HK-2 (cell line): ENCODE results near the gene MYO1D.

Experiments
- DNase-seq: peaks from one replicate; pipeline ENCODE4 v3.0.0-alpha.2; 2018; ENCODE audit not compliant: unreplicated experiment

The MYO1D gene

GRCh38 chr17:32488177-32488542, 388.8 kb downstream of the MYO1D start:
- DNase-seq = no peak

GRCh38 chr17:32487473-32488176, 389.3 kb downstream of the MYO1D start:
- DNase-seq = no peak

- peak; percentile 69 for DNase-seq
Observed at GRCh38 chr17:32486701-32487472, 390.0 kb downstream of the MYO1D start, which contains the start of gene CDK5R1. Gene CDK5R1 (plus strand): TSS chr17:32486993. CDS start chr17:32487621, 628 bp downstream.

GRCh38 chr17:32486111-32486700, 390.7 kb downstream of the MYO1D start:
- peak; percentile 78 for DNase-seq

- no peak for DNase-seq
Observed at GRCh38 chr17:32485261-32486110, 391.4 kb downstream of the MYO1D start.

- DNase-seq = no peak
Observed at GRCh38 chr17:32484628-32485027, 392.3 kb downstream of the MYO1D start.

- DNase-seq = no peak
Observed at GRCh38 chr17:32484041-32484461, 392.9 kb downstream of the MYO1D start.

GRCh38 chr17:32483451-32484019, 393.4 kb downstream of the MYO1D start:
- no peak for DNase-seq

GRCh38 chr17:32482568-32483320, 394.2 kb downstream of the MYO1D start:
- no peak for DNase-seq

GRCh38 chr17:32481193-32481592, 395.7 kb downstream of the MYO1D start:
- DNase-seq = no peak

- DNase-seq = no peak
Observed at GRCh38 chr17:32479074-32479617, 397.8 kb downstream of the MYO1D start.

- DNase-seq = no peak
Observed at GRCh38 chr17:32477220-32477619, 399.7 kb downstream of the MYO1D start.

GRCh38 chr17:32475258-32475657, 401.7 kb downstream of the MYO1D start:
- DNase-seq = no peak

GRCh38 chr17:32471652-32472051, 405.3 kb downstream of the MYO1D start:
- no peak for DNase-seq

- DNase-seq = no peak
Observed at GRCh38 chr17:32470405-32471167, 406.3 kb downstream of the MYO1D start.

GRCh38 chr17:32467949-32468348, 409.0 kb downstream of the MYO1D start:
- DNase-seq = no peak

- no peak for DNase-seq
Observed at GRCh38 chr17:32464374-32464773, 412.6 kb downstream of the MYO1D start.

- DNase-seq = no peak
Observed at GRCh38 chr17:32463304-32463703, 413.6 kb downstream of the MYO1D start.

- peak; percentile 49 for DNase-seq
Observed at GRCh38 chr17:32461853-32462617, 414.9 kb downstream of the MYO1D start.
